A549 treated with dexamethasone at 1 μM for 4 hours (cell line): ENCODE measurements around the gene GTF2F2. TPM values are rescaled to one million over a fixed set of nuclear protein-coding genes. Genes with fewer than 3 reads are reported as not detected.

Experiments
- total RNA-seq: library from RNA; stranded (reverse); fragments of 200-300 nt; extraction: Qiagen RNA extraction; gene quantifications from 5 replicates; pipeline ENCODE4 v1.2.3, GENCODE V29; 2022

The GTF2F2 gene, protein sequence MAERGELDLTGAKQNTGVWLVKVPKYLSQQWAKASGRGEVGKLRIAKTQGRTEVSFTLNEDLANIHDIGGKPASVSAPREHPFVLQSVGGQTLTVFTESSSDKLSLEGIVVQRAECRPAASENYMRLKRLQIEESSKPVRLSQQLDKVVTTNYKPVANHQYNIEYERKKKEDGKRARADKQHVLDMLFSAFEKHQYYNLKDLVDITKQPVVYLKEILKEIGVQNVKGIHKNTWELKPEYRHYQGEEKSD
- 19.4 to 21.7 TPM (median 19.8 TPM) in 5 replicates for total RNA-seq

DNA sequence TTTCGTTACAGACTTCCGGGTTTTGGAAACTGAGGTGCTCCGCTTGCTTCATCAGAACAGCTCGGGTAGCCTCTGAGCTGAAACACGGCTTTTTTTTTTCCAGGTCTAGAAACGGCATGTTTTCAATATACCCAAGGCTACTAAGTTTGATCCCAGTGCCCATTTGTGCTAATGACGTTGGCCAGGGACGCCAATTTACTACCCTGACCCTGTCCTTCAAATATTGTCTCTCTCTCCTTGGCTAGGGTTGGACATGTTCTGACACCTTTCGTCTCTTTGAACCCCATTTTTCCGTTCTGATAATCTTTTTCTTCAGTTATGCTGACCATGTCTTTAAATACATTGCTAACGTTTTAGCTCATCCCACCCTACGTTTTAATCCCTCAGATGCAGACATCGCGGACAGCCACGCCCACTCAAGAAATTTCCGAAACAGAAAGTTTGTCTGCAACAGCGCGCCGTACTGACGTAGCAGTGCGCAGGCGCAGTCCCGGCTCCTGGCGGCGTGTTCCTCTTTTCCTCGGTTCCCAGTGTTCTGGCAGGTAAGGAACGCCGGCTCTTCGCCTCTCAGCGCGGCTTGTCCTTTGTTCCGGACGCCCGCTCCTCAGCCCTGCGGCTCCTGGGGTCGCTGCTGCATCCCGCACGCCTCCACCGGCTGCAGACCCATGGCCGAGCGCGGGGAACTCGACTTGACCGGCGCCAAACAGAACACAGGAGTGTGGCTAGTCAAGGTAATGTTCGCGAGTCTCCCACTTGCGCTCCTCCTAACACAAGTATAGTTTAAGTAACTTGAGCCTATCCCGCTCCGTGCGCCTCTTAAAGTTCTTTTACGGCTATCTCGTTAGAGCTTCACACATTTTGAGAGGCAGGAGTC, at the start of gene GTF2F2:
Gene GTF2F2 (plus strand): TSS at position 520 of the 874 bp plus-strand sequence. CDS start 146 bp downstream, at position 666.

GRCh38 chr13:45200701-45201232, 80.5 kb downstream of the GTF2F2 start, which contains the start of gene KCTD4:
Gene KCTD4, minus strand, starts transcription at chr13:45201045. Its CDS starts 6,478 bp downstream, at chr13:45194567.

Other genes with a start within 250 kb of the GTF2F2 start
- 6.3 to 7.0 TPM (median 6.5 TPM) in 5 replicates for gene NUFIP1, start 131.0 kb upstream of the GTF2F2 start, total RNA-seq
- 8.9 to 14.5 TPM (median 11.6 TPM) in 5 replicates for gene GPALPP1, start 131.0 kb upstream of the GTF2F2 start, total RNA-seq
- gene KCTD4, start 80.5 kb downstream of the GTF2F2 start, total RNA-seq: not detected in 5 replicates
- gene TPT1, start 220.7 kb downstream of the GTF2F2 start, total RNA-seq: 1,881 to 2,356 TPM (median 2,290 TPM) in 5 replicates